Measurements from ENCODE around the gene KCNT2.

KCNT2 gene

DNA sequence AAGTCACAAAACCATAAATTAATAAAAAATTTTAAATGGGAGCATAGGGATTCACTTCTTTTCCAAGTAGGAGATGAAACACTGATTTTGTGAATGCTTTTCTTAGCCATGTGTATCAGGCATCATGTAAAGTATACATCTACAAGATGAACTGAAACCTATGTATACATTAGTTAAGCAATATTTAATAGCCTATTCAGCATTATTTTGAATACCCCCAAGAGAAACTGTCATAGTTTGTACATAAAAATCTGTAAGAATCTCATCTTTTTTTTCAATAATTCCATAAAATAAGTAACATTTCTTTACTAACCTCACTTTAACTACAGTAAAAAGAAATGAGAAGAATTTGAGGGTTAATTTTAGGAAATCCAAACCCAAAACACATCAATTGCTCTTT lies 348.0 kb downstream of the KCNT2 start (continued):
- TF ChIP-seq, protein P1, sequence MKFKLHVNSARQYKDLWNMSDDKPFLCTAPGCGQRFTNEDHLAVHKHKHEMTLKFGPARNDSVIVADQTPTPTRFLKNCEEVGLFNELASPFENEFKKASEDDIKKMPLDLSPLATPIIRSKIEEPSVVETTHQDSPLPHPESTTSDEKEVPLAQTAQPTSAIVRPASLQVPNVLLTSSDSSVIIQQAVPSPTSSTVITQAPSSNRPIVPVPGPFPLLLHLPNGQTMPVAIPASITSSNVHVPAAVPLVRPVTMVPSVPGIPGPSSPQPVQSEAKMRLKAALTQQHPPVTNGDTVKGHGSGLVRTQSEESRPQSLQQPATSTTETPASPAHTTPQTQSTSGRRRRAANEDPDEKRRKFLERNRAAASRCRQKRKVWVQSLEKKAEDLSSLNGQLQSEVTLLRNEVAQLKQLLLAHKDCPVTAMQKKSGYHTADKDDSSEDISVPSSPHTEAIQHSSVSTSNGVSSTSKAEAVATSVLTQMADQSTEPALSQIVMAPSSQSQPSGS (tag by site-specific recombination; IDR thresholded peaks at IDR 0.05; ENCODE audit: low read depth): no peak
- TF ChIP-seq, protein P2, sequence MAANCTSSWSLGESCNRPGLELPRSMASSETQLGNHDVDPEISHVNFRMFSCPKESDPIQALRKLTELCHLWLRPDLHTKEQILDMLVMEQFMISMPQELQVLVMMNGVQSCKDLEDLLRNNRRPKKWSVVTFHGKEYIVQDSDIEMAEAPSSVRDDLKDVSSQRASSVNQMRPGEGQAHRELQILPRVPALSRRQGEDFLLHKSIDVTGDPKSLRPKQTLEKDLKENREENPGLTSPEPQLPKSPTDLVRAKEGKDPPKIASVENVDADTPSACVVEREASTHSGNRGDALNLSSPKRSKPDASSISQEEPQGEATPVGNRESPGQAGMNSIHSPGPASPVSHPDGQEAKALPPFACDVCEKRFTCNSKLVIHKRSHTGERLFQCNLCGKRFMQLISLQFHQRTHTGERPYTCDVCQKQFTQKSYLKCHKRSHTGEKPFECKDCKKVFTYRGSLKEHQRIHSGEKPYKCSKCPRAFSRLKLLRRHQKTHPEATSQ (tag by site-specific recombination; IDR thresholded peaks at IDR 0.05): no peak
- TF ChIP-seq, protein P3, sequence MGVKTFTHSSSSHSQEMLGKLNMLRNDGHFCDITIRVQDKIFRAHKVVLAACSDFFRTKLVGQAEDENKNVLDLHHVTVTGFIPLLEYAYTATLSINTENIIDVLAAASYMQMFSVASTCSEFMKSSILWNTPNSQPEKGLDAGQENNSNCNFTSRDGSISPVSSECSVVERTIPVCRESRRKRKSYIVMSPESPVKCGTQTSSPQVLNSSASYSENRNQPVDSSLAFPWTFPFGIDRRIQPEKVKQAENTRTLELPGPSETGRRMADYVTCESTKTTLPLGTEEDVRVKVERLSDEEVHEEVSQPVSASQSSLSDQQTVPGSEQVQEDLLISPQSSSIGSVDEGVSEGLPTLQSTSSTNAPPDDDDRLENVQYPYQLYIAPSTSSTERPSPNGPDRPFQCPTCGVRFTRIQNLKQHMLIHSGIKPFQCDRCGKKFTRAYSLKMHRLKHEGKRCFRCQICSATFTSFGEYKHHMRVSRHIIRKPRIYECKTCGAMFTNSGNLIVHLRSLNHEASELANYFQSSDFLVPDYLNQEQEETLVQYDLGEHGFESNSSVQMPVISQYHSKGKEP (tag by site-specific recombination; IDR thresholded peaks at IDR 0.05): no peak
- TF ChIP-seq KLF1 (tag by site-specific recombination; IDR thresholded peaks at IDR 0.05) (no peak), SP7 (tag by site-specific recombination; IDR thresholded peaks at IDR 0.05) (no peak)

DNA sequence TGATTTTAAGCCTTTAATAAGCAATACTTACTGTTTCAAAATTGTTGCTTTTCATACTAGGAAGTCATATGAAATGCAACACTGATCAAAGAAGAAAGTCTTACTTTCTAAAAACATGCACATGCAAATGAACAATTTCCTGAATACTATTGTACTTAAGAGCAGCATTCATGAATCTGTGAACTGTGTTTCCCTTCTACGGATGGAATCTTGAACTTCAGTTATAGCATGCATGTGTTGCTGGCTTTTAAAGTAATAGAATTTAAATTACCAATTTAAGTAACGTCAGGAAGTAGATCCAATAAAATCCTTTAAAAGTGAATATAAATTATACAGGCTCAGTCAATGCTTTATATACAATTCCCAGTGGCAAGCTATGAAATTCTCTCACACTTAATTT lies 348.9 kb downstream of the KCNT2 start:
- Histone ChIP-seq H3K9me3 (ENCODE audit: control insufficient read depth, insufficient read depth, low read depth, low read length) (no peaks in the 10 kb centered on the region), H3K4me1 (ENCODE audit: control insufficient read depth, insufficient read depth, low read length) (no peaks in the 10 kb centered on the region), H3K27ac (ENCODE audit: extremely low read depth, low read depth, low read length) (no peak overlapping the region), H3K36me3 (ENCODE audit: control insufficient read depth in 2 of 2, insufficient read depth in 1 of 2, low read length in 2 of 2) (no peaks in the 10 kb centered on the region), H3K4me3 (ENCODE audit: low read depth, low read length) (no peak overlapping the region)
- POLR2A ChIA-PET: no interaction called here
- CTCF ChIA-PET: no interaction called here
- no peak for TF ChIP-seq GLI2 (tag by site-specific recombination; IDR thresholded peaks at IDR 0.05; ENCODE audit: borderline replicate concordance, low read depth)
- TF ChIP-seq, protein P4, sequence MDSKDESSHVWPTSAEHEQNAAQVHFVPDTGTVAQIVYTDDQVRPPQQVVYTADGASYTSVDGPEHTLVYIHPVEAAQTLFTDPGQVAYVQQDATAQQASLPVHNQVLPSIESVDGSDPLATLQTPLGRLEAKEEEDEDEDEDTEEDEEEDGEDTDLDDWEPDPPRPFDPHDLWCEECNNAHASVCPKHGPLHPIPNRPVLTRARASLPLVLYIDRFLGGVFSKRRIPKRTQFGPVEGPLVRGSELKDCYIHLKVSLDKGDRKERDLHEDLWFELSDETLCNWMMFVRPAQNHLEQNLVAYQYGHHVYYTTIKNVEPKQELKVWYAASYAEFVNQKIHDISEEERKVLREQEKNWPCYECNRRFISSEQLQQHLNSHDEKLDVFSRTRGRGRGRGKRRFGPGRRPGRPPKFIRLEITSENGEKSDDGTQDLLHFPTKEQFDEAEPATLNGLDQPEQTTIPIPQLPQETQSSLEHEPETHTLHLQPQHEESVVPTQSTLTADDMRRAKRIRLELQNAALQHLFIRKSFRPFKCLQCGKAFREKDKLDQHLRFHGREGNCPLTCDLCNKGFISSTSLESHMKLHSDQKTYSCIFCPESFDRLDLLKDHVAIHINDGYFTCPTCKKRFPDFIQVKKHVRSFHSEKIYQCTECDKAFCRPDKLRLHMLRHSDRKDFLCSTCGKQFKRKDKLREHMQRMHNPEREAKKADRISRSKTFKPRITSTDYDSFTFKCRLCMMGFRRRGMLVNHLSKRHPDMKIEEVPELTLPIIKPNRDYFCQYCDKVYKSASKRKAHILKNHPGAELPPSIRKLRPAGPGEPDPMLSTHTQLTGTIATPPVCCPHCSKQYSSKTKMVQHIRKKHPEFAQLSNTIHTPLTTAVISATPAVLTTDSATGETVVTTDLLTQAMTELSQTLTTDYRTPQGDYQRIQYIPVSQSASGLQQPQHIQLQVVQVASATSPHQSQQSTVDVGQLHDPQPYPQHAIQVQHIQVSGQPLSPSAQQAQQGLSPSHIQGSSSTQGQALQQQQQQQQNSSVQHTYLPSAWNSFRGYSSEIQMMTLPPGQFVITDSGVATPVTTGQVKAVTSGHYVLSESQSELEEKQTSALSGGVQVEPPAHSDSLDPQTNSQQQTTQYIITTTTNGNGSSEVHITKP (tag by site-specific recombination; IDR thresholded peaks at IDR 0.05): no peak
- no peak for TF ChIP-seq ZNF133 (tag by site-specific recombination; IDR thresholded peaks at IDR 0.05)
- no peak for TF ChIP-seq ZNF324 (tag by site-specific recombination; IDR thresholded peaks at IDR 0.05)
- no peak for TF ChIP-seq ZBTB17 (tag by site-specific recombination; IDR thresholded peaks at IDR 0.05)
- TF ChIP-seq, protein P5, sequence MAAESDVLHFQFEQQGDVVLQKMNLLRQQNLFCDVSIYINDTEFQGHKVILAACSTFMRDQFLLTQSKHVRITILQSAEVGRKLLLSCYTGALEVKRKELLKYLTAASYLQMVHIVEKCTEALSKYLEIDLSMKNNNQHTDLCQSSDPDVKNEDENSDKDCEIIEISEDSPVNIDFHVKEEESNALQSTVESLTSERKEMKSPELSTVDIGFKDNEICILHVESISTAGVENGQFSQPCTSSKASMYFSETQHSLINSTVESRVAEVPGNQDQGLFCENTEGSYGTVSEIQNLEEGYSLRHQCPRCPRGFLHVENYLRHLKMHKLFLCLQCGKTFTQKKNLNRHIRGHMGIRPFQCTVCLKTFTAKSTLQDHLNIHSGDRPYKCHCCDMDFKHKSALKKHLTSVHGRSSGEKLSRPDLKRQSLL (tag by site-specific recombination; IDR thresholded peaks at IDR 0.05): no peak
- no peak for TF ChIP-seq ZFP3 (tag by site-specific recombination; IDR thresholded peaks at IDR 0.05; ENCODE audit: low read depth)
- TF ChIP-seq ZNF510 (tag by site-specific recombination; IDR thresholded peaks at IDR 0.05; ENCODE audit: insufficient replicate concordance): no peak
- TF ChIP-seq, protein P6, sequence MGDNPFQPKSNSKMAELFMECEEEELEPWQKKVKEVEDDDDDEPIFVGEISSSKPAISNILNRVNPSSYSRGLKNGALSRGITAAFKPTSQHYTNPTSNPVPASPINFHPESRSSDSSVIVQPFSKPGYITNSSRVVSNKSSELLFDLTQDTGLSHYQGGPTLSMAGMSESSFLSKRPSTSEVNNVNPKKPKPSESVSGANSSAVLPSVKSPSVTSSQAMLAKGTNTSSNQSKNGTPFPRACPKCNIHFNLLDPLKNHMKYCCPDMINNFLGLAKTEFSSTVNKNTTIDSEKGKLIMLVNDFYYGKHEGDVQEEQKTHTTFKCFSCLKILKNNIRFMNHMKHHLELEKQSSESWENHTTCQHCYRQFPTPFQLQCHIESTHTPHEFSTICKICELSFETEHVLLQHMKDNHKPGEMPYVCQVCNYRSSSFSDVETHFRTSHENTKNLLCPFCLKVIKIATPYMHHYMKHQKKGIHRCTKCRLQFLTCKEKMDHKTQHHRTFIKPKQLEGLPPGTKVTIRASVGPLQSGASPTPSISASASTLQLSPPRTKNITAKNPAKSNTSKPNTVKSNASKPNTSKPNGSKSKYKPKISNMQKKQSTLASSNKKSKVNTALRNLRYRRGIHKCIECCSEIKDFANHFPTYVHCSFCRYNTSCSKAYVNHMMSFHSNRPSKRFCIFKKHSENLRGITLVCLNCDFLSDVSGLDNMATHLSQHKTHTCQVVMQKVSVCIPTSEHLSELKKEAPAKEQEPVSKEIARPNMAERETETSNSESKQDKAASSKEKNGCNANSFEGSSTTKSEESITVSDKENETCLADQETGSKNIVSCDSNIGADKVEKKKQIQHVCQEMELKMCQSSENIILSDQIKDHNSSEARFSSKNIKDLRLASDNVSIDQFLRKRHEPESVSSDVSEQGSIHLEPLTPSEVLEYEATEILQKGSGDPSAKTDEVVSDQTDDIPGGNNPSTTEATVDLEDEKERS (tag by site-specific recombination; IDR thresholded peaks at IDR 0.05): no peak
- TF ChIP-seq ZFHX2 (tag by site-specific recombination; conservative IDR thresholded peaks at IDR 0.05): no peak
- TF ChIP-seq, protein P7, sequence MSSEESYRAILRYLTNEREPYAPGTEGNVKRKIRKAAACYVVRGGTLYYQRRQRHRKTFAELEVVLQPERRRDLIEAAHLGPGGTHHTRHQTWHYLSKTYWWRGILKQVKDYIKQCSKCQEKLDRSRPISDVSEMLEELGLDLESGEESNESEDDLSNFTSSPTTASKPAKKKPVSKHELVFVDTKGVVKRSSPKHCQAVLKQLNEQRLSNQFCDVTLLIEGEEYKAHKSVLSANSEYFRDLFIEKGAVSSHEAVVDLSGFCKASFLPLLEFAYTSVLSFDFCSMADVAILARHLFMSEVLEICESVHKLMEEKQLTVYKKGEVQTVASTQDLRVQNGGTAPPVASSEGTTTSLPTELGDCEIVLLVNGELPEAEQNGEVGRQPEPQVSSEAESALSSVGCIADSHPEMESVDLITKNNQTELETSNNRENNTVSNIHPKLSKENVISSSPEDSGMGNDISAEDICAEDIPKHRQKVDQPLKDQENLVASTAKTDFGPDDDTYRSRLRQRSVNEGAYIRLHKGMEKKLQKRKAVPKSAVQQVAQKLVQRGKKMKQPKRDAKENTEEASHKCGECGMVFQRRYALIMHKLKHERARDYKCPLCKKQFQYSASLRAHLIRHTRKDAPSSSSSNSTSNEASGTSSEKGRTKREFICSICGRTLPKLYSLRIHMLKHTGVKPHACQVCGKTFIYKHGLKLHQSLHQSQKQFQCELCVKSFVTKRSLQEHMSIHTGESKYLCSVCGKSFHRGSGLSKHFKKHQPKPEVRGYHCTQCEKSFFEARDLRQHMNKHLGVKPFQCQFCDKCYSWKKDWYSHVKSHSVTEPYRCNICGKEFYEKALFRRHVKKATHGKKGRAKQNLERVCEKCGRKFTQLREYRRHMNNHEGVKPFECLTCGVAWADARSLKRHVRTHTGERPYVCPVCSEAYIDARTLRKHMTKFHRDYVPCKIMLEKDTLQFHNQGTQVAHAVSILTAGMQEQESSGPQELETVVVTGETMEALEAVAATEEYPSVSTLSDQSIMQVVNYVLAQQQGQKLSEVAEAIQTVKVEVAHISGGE (tag by site-specific recombination; conservative IDR thresholded peaks at IDR 0.05; ENCODE audit: low read depth): no peak
- no peak for TF ChIP-seq ZNF624 (tag by site-specific recombination; IDR thresholded peaks at IDR 0.05)
- no peak for TF ChIP-seq ZFP37 (tag by site-specific recombination; IDR thresholded peaks at IDR 0.05)
